ENCODE results near the gene FANK1. TPM values are rescaled to one million over a fixed set of nuclear protein-coding genes. Genes with fewer than 3 reads are reported as not detected.
"Not testable (repeated sequence)": the region's sequence is repeated elsewhere in the genome, so short reads cannot be mapped to it uniquely, and the experiment has no call there.

The FANK1 gene
- total RNA-seq, 4 donors from 2014 or later: 0.24 to 0.61 (median 0.42) TPM; not detected in 1

- no peak overlapping the region for H3K27ac ChIP-seq
- in situ Hi-C loops (cut with MboI; ENCODE audit: low sequenced_read_pairs in 4 of 4): no loop called here
- no peaks in the 10 kb centered on the region for H3K4me1 ChIP-seq
- DNase-seq (no peak), ATAC-seq (no peak)
- no peaks in the 10 kb centered on the region for H3K27me3 ChIP-seq
- no peaks in the 10 kb centered on the region for H3K9me3 ChIP-seq
- no peak overlapping the region for H3K4me3 ChIP-seq
- TF ChIP-seq CTCF (IDR thresholded peaks at IDR 0.05 in 4 of 5, conservative IDR thresholded peaks at IDR 0.05 in 1 of 5): no peak
- TF ChIP-seq POLR2A (IDR thresholded peaks at IDR 0.05): no peak
- intact Hi-C loops (cut with DNase I; ENCODE audit: low total_unique reads): no loop called here
- no peaks in the 10 kb centered on the region for H3K36me3 ChIP-seq
Observed at GRCh38 chr10:125916977-125917376, 20.6 kb downstream of the FANK1 start.

DNA sequence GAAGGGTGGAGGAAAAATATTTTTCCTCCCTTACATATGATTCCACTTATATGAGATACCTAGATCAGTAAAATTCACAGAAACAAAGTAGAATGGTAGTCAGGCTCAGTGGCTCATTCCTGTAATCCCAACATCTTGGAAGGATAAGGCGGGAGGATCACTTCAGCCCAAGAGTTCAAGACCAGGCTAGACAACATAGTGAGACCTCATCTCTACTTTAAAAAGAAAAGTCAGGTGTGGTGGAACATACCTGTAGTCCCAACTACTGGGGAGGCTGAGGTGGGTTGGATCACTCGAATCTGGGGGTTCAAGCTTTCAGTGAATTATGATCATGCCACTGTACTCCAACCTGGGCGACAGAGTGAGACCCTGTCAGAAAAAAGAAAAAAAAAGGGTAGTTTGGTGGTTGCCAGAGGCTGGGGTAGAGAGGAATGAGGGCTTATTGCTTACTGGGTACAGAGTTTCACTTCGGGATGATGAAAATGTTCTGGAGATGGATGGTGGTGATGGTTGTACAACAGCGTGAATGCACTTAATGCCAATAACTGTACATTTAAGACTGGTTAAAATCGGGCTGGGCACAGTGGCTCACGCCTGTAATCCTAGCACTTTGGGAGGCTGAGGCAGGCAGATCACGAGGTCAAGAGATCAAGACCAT is 21.5 kb downstream of the FANK1 start:
- H3K9me3 ChIP-seq; in situ Hi-C loops (cut with MboI; ENCODE audit: low sequenced_read_pairs in 4 of 4); intact Hi-C loops (cut with DNase I; ENCODE audit: low total_unique reads); H3K4me3 ChIP-seq; DNase-seq; H3K27ac ChIP-seq; H3K36me3 ChIP-seq; H3K27me3 ChIP-seq; H3K4me1 ChIP-seq; ATAC-seq: not testable (repeated sequence)

- H3K27me3 ChIP-seq; intact Hi-C loops (cut with DNase I; ENCODE audit: low total_unique reads); H3K9me3 ChIP-seq; H3K4me3 ChIP-seq; ATAC-seq; in situ Hi-C loops (cut with MboI; ENCODE audit: low sequenced_read_pairs in 4 of 4); H3K36me3 ChIP-seq; H3K27ac ChIP-seq; H3K4me1 ChIP-seq; DNase-seq: not testable (repeated sequence)
Observed at GRCh38 chr10:125921643-125922306, 25.4 kb downstream of the FANK1 start.

GRCh38 chr10:125925262-125925834 is 29.0 kb downstream of the FANK1 start:
- Histone ChIP-seq H3K27me3 (no peaks in the 10 kb centered on the region), H3K4me3 (no peak overlapping the region), H3K4me1 (no peaks in the 10 kb centered on the region), H3K9me3 (no peaks in the 10 kb centered on the region), H3K27ac (no peak overlapping the region), H3K36me3 (no peaks in the 10 kb centered on the region)
- TF ChIP-seq CTCF (IDR thresholded peaks at IDR 0.05 in 4 of 5, conservative IDR thresholded peaks at IDR 0.05 in 1 of 5): no peak
- no peak for TF ChIP-seq POLR2A (IDR thresholded peaks at IDR 0.05)
- ATAC-seq (no peak), DNase-seq (no peak)
- in situ Hi-C loops (cut with MboI; ENCODE audit: low sequenced_read_pairs in 4 of 4): no loop called here
- intact Hi-C loops (cut with DNase I; ENCODE audit: low total_unique reads): no loop called here

DNA sequence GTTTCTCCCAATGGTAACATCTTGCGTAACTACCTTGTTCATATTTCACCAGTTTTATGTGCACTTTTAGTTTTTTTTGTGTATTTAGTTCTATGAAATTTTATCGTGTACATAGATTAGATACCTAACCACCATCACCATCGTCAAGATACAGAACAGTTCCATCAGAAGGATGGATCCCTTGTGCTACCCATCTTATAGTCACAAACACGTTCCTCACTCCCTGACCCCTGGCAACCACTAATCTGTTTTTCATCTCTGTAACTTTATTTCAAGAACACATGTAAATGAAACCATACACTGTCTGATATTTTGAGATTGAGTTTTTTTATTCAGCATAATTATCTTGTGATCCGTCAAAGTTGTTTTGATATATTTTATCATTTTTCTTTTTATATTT is 29.9 kb downstream of the FANK1 start:
- in situ Hi-C loops (cut with MboI; ENCODE audit: low sequenced_read_pairs in 4 of 4): no loop called here
- no peaks in the 10 kb centered on the region for H3K27me3 ChIP-seq
- no peak for DNase-seq

GRCh38 chr10:125927265-125927664 is 30.9 kb downstream of the FANK1 start:
- H3K4me1 ChIP-seq; H3K36me3 ChIP-seq; H3K27ac ChIP-seq; H3K9me3 ChIP-seq; H3K27me3 ChIP-seq; in situ Hi-C loops (cut with MboI; ENCODE audit: low sequenced_read_pairs in 4 of 4); DNase-seq; H3K4me3 ChIP-seq; intact Hi-C loops (cut with DNase I; ENCODE audit: low total_unique reads); ATAC-seq: not testable (repeated sequence)

More for the DNA sequence above, 29.9 kb downstream of the FANK1 start:
- intact Hi-C loops (cut with DNase I; ENCODE audit: low total_unique reads): no loop called here
- no peaks in the 10 kb centered on the region for H3K9me3 ChIP-seq
- no peak overlapping the region for H3K27ac ChIP-seq
- H3K4me1 ChIP-seq: no peaks in the 10 kb centered on the region
- ATAC-seq: no peak
- H3K4me3 ChIP-seq: no peak overlapping the region
- TF ChIP-seq POLR2A (IDR thresholded peaks at IDR 0.05): no peak
- no peak for TF ChIP-seq CTCF (IDR thresholded peaks at IDR 0.05 in 4 of 5, conservative IDR thresholded peaks at IDR 0.05 in 1 of 5)
- no peaks in the 10 kb centered on the region for H3K36me3 ChIP-seq
